ENCODE measurements around the gene UTP15.

DNA sequence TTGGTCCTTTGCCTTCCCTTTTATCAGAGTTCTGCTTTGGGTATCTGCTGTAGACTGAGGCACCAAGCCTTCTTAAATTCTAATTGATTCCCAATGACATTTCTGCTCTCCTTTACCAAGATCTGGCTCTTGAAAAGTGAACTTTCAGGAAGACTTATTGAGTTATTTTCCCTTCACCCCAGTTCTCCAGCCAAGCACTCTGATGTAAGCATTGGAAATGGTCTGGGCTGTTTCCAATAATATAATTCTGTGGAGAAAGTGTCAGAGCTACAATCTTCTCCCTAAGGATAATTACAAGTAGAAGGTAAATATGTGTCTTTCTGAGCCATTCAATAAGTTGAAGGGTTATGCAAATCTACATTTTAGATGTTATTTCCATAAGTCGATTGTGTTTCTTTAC is 36.5 kb upstream of the UTP15 start:
- TF ChIP-seq, protein P1, sequence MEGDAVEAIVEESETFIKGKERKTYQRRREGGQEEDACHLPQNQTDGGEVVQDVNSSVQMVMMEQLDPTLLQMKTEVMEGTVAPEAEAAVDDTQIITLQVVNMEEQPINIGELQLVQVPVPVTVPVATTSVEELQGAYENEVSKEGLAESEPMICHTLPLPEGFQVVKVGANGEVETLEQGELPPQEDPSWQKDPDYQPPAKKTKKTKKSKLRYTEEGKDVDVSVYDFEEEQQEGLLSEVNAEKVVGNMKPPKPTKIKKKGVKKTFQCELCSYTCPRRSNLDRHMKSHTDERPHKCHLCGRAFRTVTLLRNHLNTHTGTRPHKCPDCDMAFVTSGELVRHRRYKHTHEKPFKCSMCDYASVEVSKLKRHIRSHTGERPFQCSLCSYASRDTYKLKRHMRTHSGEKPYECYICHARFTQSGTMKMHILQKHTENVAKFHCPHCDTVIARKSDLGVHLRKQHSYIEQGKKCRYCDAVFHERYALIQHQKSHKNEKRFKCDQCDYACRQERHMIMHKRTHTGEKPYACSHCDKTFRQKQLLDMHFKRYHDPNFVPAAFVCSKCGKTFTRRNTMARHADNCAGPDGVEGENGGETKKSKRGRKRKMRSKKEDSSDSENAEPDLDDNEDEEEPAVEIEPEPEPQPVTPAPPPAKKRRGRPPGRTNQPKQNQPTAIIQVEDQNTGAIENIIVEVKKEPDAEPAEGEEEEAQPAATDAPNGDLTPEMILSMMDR (conservative IDR thresholded peaks at IDR 0.05; ENCODE audit: low read length) = no peak
- no peak for TF ChIP-seq EZH2phosphoT487 (IDR thresholded peaks at IDR 0.05; ENCODE audit: borderline replicate concordance, low read depth, low read length)

Data from OCI-LY7 (cell line).